NCI-H128 (cell line): ENCODE results near the gene STT3B.

Source experiments
- DNase-seq: peaks from one replicate; lab custom pipeline; 2025; ENCODE audit not compliant: unreplicated experiment; lab: John Stamatoyannopoulos, UW

Gene STT3B

DNA sequence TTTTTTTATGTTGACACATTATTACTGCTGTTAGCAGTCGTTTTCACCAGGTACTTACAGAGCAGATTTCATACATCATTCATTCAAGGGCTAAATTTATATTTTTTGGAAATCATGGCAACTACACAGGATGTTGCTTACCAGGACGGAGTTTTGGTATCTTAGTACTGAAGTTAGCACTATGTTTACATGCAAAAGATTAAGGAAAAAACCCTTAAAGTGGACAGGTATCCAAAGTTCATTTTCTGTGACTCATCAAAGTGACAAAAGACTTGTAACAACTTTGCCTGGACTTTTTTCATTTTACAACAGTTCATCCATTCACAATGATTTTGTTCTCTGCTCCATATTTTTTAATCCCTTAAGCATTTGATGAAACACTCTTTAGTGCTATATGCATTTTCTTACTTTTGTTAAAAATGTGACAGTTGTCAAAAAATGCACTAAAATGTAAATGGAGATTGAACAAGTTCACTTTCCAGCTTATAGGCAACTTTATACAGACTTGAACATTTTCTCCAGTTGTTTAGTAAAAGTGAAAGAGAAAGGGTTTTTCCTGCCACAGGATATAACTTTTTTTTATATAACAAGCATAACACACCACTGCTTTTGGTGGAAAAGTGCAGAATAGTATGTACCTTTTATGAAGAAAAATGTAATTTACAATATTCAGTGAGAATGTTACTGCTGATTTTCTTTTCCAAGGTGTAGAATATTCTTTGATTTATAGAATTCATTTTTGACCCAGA, 104.1 kb downstream of the STT3B start:
- DNase-seq, result no peak

DNA sequence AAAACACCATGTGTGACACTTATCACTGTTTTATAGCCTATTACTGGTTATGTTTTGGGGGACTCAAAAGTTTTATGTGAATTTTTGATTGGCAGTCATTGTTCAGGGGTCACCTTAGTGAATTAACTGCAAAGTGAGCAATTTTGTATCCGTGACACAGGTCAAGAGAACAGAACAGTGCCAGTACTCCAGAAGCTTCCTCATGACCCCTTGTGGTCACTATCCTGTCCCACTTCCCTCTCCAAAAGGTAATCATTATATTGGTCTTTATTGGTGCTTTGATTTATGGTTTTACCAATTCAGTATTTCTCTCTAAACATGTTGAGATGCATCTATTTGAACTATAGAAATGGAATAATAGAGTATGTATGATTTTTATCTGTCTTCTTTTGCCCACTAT, 107.1 kb downstream of the STT3B start:
- no peak for DNase-seq

DNA sequence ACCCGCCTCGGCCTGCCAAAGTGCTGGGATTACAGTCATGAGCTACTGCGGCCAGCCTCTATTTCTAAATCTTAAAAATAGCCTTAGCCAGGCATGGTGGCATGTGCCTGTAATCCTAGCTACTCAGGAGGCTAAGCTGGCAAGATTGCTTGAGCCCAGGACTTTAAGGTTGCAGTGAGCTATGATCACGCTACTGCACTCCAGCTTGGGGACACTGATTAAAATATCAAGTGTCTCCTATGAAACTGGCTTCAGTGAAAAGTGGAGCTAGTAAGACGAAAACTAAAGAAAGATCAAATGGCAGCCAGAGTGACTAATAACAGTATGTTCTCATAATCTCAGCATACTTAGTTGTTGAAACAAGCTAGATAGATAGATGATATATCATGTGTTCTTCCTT, 112.5 kb downstream of the STT3B start:
- no peak for DNase-seq

DNA sequence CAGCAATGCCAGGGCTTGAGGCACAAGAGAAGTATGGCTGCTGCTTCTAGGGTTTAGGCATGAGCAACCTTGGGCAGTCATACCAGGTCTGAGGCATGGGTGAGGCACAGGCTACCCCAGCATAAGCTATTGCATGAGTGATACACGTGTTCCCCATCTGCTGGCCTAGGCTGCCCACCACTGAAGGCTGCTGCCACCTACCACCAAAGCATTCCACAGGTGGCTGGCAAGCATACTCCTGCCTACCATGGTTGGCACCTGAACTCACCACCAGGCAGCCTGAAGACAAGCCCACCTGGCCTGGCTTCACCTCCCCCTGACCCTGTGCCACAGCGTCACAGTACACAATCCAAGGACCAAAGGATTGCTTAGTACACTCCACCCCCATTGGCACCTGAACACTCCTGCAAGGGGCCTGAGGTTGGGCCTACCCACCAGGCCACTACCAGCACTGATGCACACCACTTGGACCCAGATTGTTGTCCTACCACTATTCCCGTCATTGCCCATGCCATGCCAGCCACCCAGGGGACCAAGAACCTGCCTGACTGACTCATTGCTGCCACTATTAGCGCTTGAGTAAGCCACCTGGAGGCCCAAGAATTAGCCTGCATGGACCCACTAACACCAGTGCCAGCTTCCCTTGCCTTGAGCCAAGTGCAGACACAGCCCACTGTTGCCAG, 115.7 kb downstream of the STT3B start:
- DNase-seq, result no peak

DNA sequence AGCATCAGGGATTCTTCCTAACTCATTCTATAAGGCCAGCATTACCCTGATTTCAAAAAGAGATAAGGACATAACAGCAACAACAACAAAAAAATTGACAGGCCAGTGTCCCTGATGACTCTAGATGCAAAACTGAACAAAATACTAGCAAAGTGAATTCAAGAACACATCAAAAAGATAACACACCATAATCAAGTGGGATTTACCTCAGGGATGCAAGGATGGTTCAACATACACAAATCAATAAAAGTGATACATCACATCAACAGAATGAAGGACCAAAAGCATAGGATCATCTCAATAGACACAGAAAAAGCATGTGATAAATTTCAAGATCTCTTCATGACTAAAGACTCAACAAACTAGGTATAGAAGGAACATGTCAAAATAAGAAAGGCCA, 119.6 kb downstream of the STT3B start:
- no peak for DNase-seq

DNA sequence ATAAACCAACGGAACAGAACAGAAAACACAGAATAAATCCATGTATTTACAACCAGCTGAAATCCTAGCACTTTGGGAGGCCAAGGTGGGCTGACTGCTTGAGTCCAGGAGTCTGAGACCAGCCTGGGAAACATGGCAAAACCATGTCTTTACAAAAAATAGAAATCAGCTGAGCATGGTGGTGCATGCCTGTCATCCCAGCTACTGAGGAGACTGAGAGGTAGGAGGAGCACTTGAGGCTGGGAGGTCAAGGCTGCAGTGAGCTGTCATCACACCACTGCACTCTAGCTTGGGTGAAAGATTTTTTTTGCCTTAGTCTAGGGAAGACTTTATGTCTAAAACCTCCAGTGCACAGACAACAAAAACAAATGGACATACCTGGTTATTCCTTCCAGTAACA, 120.7 kb downstream of the STT3B start:
- DNase-seq, result no peak

DNA sequence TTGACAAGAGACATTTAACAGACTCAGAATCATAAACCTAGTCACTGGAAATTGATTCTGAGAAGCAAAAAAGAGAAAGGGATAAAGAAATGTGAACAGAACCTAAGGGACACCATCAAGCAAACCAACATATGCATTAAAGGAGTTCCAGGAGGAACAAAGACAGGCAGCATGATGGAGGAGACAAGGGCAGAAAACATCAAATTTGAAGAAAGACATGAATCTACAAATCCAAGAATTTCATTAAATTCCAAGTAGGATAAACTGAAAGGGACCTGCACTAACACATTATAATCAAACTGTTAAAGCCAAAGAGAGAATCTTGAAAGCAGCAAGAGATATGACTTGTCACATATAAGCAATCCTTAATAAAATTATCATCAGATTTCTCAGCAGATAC, 122.3 kb downstream of the STT3B start:
- DNase-seq, result no peak

DNA sequence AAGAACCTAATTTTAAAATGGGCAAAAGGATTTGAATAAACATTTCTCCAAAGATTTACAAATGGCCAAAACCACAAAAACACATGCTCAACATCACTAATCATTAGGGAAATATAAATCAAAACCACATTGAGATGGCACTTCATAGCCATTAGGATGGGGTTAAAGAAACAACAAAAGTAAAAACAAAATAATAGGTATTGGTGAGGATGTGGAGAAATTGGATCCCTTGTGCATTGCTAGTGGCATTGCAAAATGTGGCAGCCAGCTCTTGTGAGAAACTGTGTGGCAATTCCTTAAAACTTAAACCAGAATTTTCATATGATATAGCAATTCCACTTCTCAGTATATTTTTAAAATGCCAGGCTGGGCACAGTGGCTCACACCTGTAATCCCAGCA, 126.5 kb downstream of the STT3B start:
- no peak for DNase-seq

DNA sequence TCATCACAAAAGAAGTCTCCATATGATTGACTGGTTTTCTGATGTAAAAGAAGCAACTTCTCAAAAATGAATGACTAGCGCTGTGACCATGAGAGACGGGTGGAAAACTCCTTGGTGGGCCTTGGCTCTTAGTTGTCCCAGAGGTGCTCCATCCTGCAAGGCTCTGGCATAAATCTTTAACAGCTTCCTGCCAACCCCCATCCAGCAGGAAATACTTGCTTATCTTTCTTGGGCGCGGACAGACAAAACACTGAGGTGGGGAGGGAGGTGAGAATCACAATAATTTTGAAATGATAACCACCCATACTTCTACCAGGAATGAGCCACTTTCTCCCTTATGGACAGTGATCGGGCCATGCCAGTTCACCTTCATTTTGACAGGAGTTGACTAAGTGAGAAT, 128.6 kb downstream of the STT3B start:
- no peak for DNase-seq

DNA sequence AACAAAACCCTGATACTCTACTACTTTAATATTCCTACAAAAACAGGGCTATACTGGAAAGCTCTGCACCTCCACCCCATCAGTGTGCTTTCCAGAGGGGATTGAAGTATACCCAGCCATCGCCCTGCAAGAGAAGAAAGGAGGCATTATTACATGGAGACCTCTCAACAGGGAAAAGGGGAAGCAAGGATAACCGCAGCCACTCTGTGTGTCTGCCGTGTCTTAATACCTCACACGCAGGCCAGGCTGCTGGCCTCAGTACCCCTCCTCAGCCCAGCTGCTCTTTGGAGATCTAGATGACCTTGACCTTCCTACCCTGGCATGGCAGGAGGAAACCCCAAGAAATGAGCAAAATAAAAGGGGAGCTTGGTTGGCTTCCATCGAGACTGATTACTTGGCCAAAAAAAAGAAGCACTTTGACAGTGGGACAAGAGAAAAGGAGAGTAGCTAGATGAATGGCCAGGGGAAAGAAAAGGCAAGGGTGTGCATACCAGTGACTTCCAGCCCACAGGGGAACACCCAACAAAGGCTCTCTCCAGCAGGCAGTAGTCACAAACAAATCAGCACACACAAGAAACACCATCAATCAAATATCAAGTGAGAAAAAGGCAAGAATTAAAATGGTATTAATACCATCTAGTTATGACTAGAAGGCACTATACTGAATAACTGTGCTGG, 129.4 kb downstream of the STT3B start:
- DNase-seq, result no peak

DNA sequence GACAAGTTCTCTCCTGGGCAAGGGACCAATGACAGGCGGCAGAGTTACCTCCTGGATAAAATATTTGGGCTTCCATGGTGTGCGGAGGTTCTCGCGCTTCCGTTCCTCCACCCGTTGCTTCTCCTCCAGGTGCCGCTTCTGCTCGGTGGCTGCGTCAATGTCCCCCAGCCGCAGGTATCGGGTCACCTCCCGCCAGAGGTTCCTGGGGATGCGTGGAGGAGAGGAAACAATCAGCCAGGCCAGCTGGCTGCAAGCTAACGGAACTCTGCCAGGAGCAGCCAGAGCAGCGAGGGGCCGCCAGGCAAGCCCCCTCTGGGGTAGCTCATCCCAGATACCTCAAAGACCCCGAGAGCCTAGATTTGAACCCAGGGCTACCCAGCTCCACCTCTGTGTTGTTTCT, 131.3 kb downstream of the STT3B start:
- no peak for DNase-seq

DNA sequence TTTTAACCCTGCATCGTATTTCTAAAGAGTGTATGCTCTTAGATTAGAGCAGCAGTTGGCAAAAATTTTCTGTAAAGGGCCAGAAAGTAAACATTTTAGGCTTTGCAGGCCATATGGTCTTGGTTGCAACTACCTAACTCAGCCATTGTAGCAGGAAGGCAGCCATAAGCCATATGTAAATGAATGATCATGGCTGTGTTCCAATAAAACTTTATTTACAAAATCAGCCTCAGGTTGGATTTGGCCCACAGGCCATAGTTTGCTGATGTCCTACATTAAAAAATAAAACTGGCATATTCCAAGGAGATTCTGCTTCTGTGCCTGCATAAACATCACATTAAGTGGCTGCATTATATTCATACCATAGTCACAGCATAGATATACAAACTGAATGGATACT, 134.9 kb downstream of the STT3B start:
- DNase-seq, result no peak

DNA sequence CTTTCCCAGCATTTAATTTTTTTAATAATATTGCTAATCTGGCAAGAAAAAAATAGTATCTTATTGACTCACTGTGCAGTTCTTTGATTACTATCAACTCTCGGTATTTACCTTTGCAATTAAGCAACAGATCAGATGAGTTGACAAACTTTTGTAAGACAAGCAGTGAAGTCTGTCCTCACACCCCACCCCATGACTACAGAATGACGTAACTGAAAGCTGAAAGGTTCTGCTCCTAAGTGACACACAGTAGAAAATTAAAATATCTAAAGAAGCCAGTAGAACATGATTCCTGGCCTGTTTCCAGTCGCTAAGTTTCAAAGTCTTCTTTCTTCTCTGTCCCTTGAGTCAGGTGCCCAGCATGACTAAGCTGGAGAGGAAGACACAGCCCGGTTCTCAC, 135.5 kb downstream of the STT3B start:
- no peak for DNase-seq

DNA sequence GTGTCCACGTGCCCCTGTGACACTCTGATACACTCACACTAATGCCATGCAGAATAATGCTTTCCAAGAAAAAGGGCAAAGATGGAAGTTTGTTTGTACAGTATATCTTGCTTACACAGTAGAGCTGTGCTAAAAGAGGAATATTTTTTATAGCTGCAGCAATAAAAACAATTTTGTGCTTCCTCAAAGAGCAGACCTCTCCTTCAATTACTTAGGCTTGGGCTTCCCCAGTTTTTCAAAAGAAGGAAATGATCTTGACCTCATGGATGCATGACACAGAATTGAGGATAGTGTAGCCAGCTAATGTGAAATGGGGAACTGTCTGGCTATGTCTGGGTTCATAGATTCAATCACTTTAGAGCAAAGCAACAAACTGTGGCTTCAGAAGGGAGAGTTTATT, 137.4 kb downstream of the STT3B start:
- DNase-seq, result no peak

DNA sequence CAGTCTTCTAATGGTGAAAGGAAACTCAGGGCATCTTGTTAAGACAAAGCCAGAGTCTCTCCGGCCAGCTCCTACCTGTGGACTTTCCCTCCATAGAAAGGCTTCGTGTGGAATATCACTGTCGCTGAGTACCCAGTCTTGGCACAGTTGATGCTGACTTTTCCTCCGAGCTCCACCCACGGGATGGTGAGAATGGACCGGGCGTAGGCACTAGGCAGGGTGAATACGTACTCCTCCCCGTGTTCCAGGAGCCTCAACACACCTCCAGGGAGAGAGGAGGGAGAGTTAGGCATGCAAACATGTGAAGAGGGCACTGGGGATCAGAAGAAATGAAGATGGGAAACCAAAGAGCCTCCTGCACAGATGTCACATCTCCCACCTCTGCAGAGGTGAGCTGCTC, 138.0 kb downstream of the STT3B start:
- DNase-seq, result no peak

DNA sequence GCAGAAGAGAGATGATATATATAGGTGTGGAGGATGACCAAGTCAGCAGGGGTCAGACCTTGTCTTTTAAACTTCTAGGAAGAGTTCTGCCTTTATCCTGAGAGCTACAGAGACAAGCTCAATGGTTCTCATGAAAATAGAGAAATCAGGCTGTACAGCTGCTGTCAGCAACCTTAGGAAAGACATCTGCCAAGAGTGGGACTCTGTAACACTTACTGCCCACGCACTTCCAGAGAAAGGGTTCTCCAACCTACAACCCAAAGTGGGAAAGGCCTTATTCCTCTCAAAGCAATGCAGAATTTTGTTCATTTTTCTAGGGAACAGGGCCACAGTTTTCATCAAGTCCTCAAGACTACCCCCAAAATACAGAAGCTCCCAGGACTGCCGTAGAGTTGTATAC, 138.7 kb downstream of the STT3B start:
- DNase-seq, result no peak

DNA sequence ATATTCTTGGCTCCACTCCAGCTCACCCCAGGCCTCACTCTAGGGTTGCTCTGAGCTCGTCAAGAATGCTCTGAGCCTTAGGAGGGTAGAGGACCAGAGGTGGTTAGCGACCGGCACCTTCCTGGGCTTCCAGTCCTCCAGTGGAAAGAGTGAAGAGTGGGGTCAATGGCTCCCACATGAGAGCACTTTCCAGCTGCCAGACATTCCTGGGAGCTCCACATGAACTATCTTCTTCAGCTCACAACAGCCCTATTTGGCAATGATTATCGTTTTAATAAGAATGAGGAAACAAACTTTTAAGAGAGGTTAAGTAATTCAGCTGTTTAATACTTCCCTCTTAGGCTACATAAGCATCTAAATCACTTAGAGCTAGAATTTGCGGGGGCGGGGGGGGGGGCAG, 139.3 kb downstream of the STT3B start:
- DNase-seq, result no peak

DNA sequence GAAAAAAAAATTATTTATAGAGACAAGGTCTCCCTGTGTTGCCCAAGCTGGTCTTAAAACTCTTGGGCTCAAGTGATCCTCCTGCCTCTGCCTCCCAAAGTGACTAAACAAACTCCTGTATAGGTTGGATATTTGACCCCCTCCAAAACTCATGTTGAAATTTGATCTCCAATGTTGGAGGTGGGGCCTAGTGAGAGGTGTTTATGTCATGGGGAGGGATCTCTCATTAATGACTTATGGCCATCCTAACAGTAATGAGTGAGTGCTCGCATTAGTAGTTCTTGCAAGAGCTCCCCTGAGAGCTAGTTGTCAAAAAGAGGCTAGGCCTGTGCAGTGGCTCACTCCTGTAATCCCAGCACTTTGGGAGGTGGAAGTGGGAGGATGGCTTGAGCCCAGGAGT, 141.2 kb downstream of the STT3B start:
- no peak for DNase-seq

DNA sequence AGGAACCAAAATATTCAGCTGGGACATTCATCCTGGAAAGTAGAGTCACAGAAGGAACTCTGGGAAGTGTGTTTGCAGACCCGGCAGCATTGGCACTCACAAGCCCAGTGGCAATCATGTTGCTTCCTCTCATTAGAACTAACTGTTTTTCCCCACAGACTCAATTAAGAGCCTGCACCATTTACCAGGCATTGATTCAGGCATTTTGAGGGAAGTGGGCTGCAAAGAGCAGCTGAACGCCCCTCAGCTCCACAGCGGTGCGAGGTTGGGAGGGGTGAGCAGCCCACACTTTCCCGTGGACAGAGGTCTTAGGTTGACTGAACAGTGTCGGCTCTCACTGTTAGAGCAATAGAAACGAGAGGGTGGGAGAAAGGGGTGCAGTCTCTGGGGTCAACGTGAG, 143.8 kb downstream of the STT3B start:
- DNase-seq, result no peak

DNA sequence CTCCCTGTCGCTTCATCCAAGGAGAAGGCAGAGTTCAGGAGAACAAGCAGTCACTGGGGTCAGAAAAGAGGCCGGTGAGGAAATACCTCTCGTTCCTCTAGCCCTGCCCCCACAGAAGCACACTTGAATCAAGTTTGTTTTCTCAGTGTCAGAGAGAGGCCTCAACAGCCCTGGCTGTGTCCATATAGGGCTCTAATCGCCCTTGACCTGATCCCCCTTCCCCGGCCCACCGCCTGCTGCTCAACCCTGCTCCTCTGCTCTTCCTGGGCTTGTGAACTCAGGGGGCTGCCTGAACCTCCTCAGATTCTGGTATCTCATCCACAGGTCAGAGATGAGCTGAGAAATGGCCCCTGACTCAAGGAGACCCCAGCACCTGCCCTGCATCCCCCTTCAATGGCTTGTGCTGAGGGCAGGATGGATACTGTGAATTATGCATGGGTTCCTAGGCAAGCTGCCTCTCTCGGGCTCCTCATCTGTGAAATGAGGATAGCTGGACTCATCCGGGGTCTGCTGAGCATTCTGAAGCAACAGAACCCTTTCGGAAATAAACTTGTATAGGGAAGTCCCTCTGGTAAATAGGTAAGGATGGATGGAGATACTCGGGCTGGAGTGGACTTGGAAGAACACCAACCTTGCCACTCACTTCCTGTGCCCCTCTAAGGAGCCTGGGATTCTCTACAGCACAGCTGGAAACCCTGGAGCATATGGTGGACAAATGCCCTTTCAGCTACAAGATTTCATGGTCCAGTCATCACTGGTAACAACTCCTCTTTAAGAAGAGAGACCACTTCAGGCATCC, 147.5 kb downstream of the STT3B start:
- DNase-seq, result no peak
